DND-41 (cell line): ENCODE results near the gene ATXN7L1.

Experiments
- ATAC-seq: fragments of 200-7000 bp; cut with Tn5 transposase; 3 replicates; pipeline ENCODE4 v1.9.1; 2021; ENCODE audit warnings: low read depth; ENCODE audit not compliant: insufficient read depth
- DNase-seq: peaks from one replicate; pipeline ENCODE4 v3.0.0-alpha.2; 2020
- H2AFZ ChIP-seq: 2 replicates; pipeline ENCODE4 v1.6.0; 2012; ENCODE audit warnings: low read depth, low read length
- H3K27ac ChIP-seq: 2 replicates; pipeline ENCODE4 v1.5.1; 2012; ENCODE audit warnings: low read length, inconsistent platforms
- H3K27me3 ChIP-seq: fragments of 200-600 bp; sonication (generic); 2 replicates; pipeline ENCODE4 v1.6.0; 2012; ENCODE audit warnings: low read length, mild to moderate bottlenecking, inconsistent platforms; ENCODE audit not compliant: insufficient read depth, poor library complexity
- H3K36me3 ChIP-seq: 2 replicates; pipeline ENCODE4 v1.5.1; 2012; ENCODE audit warnings: low read length, inconsistent platforms; ENCODE audit not compliant: insufficient read depth
- H3K4me1 ChIP-seq: 2 replicates; pipeline ENCODE4 v1.5.1; 2012; ENCODE audit warnings: mild to moderate bottlenecking, low read length; ENCODE audit not compliant: insufficient read depth
- H3K4me2 ChIP-seq: 2 replicates; pipeline ENCODE4 v1.6.0; 2012; ENCODE audit warnings: mild to moderate bottlenecking, moderate library complexity, low read length, inconsistent platforms; ENCODE audit not compliant: insufficient read depth
- H3K4me3 ChIP-seq, 2 experiments: fragments of 200-600 bp in 1 of 2; shearing (Covaris generic) in 1 of 2; 2 replicates each; pipeline ENCODE4 v1.5.1; 2012 to 2016; ENCODE audit warnings: inconsistent platforms in 2 of 2, low read length in 2 of 2, mild to moderate bottlenecking in 2 of 2, low read depth in 1 of 2, moderate library complexity in 1 of 2
- H3K79me2 ChIP-seq: 2 replicates; pipeline ENCODE4 v1.6.0; 2012; ENCODE audit warnings: low read length, inconsistent platforms; ENCODE audit not compliant: insufficient read depth
- H3K9ac ChIP-seq: 2 replicates; pipeline ENCODE4 v1.6.0; 2012; ENCODE audit warnings: low read depth, mild to moderate bottlenecking, inconsistent platforms, low read length, moderate library complexity
- H3K9me3 ChIP-seq: 2 replicates; pipeline ENCODE4 v1.5.1; 2012; ENCODE audit warnings: low read length, moderate library complexity, mild to moderate bottlenecking, inconsistent platforms; ENCODE audit not compliant: insufficient read depth, severe bottlenecking
- H4K20me1 ChIP-seq: 2 replicates; pipeline ENCODE4 v1.6.0; 2012; ENCODE audit warnings: low read length; ENCODE audit not compliant: insufficient read depth
- CTCF ChIP-seq: IDR thresholded peaks from 2 replicates; pipeline ENCODE4 v1.5.1; 2012; ENCODE audit warnings: borderline replicate concordance, low read length, moderate library complexity, mild to moderate bottlenecking; ENCODE audit not compliant: poor library complexity, severe bottlenecking; ENCODE audit errors: extremely low read depth
- EZH2 ChIP-seq: IDR thresholded peaks from 3 replicates; pipeline ENCODE4 v1.6.1; 2012; ENCODE audit warnings: borderline replicate concordance, low read depth, mild to moderate bottlenecking, moderate library complexity, low read length, inconsistent platforms; ENCODE audit not compliant: severe bottlenecking

Gene ATXN7L1

GRCh38 chr7:105622106-105622731 is 254.2 kb downstream of the ATXN7L1 start:
- TF ChIP-seq EZH2: no peak
- TF ChIP-seq CTCF: no peak
- no peaks in the 10 kb centered on the region for H3K27me3 ChIP-seq
- H2AFZ ChIP-seq: no peak overlapping the region
- no peaks in the 10 kb centered on the region for H3K4me1 ChIP-seq
- H3K4me3 ChIP-seq: no peak overlapping the region
- no peak overlapping the region for H3K9ac ChIP-seq
- ATAC-seq (no peak), DNase-seq (no peak)
- H3K4me2 ChIP-seq: no peak overlapping the region
- H3K9me3 ChIP-seq: peaks cover 5% of the 10 kb centered on the region
- no peaks in the 10 kb centered on the region for H4K20me1 ChIP-seq
- peaks cover 80% of the 10 kb centered on the region for H3K36me3 ChIP-seq
- no peak overlapping the region for H3K27ac ChIP-seq
- no peaks in the 10 kb centered on the region for H3K79me2 ChIP-seq

- Histone ChIP-seq H3K79me2 (no peaks in the 10 kb centered on the region), H3K4me3 (no peak overlapping the region), H2AFZ (no peak overlapping the region), H3K27me3 (no peaks in the 10 kb centered on the region), H3K36me3 (peaks cover 80% of the 10 kb centered on the region), H3K9ac (no peak overlapping the region), H3K27ac (no peak overlapping the region), H4K20me1 (no peaks in the 10 kb centered on the region), H3K4me2 (no peak overlapping the region), H3K9me3 (peaks cover 5% of the 10 kb centered on the region), H3K4me1 (no peaks in the 10 kb centered on the region)
- ATAC-seq: no peak
- TF ChIP-seq CTCF (no peak), EZH2 (no peak)
- no peak for DNase-seq
Measured at GRCh38 chr7:105621617-105622016, 254.8 kb downstream of the ATXN7L1 start.

- no peaks in the 10 kb centered on the region for H3K4me1 ChIP-seq
- no peaks in the 10 kb centered on the region for H3K79me2 ChIP-seq
- H3K27ac ChIP-seq: no peak overlapping the region
- peaks cover 80% of the 10 kb centered on the region for H3K36me3 ChIP-seq
- H3K9me3 ChIP-seq: peaks cover 4% of the 10 kb centered on the region
- DNase-seq (no peak), ATAC-seq (no peak)
- H3K4me3 ChIP-seq: no peak overlapping the region
- H3K9ac ChIP-seq: no peak overlapping the region
- no peak overlapping the region for H3K4me2 ChIP-seq
- H2AFZ ChIP-seq: no peak overlapping the region
- no peaks in the 10 kb centered on the region for H3K27me3 ChIP-seq
- H4K20me1 ChIP-seq: no peaks in the 10 kb centered on the region
- TF ChIP-seq EZH2: no peak
- TF ChIP-seq CTCF: no peak
Measured at GRCh38 chr7:105621176-105621575, 255.2 kb downstream of the ATXN7L1 start.
